ENCODE measurements around the gene FAHD1. TPM values are rescaled to one million over a fixed set of nuclear protein-coding genes. Genes with fewer than 3 reads are reported as not detected.

The FAHD1 gene
- polyA plus RNA-seq, 1 donor from 2014 or later = 73.5 TPM

- Histone ChIP-seq H4K20me1 (ENCODE audit: insufficient read depth) (no peaks in the 10 kb centered on the region), H3K36me3 (ENCODE audit: insufficient read depth, low read length) (no peaks in the 10 kb centered on the region), H3K9ac (ENCODE audit: low read length) (no peak overlapping the region), H3K27ac (ENCODE audit: low read length) (no peak overlapping the region), H3K4me3 (ENCODE audit: low read length) (no peak overlapping the region), H3F3A (ENCODE audit: insufficient read depth, low read length, poor library complexity, severe bottlenecking) (no peaks in the 10 kb centered on the region), H2AFZ (ENCODE audit: low read depth, low read length) (no peak overlapping the region), H3K4me2 (ENCODE audit: low read length) (no peak overlapping the region), H3K9me2 (ENCODE audit: insufficient read depth, low read length) (no peaks in the 10 kb centered on the region), H3K79me2 (replicated peaks; ENCODE audit: insufficient read depth, low read length) (no peaks in the 10 kb centered on the region), H3K9me3 (ENCODE audit: low read length) (no peaks in the 10 kb centered on the region), H3K27me3 (ENCODE audit: insufficient read depth, low read depth, low read length) (no peaks in the 10 kb centered on the region)
- TF ChIP-seq EP300 (conservative IDR thresholded peaks at IDR 0.05; ENCODE audit: poor library complexity, severe bottlenecking) = no peak
- TF ChIP-seq REST (IDR thresholded peaks at IDR 0.05; ENCODE audit: borderline replicate concordance) = no peak
- TF ChIP-seq POLR2AphosphoS5 (IDR thresholded peaks at IDR 0.05) = no peak
- no peak for TF ChIP-seq SMC3 (conservative IDR thresholded peaks at IDR 0.05; ENCODE audit: poor library complexity)
- no peak for TF ChIP-seq CTCF (IDR thresholded peaks at IDR 0.05; ENCODE audit: poor library complexity, severe bottlenecking)
- TF ChIP-seq RAD21 (conservative IDR thresholded peaks at IDR 0.05) = no peak
- no peak for TF ChIP-seq MXI1 (conservative IDR thresholded peaks at IDR 0.05; ENCODE audit: poor library complexity, severe bottlenecking)
- no peak for TF ChIP-seq TAF1 (IDR thresholded peaks at IDR 0.05; ENCODE audit: low read depth)
- no peak for TF ChIP-seq EZH2 (IDR thresholded peaks at IDR 0.05; ENCODE audit: borderline replicate concordance, insufficient read depth, low read length, poor library complexity, severe bottlenecking)
Observed at GRCh38 chr16:1791256-1791942, 35.6 kb upstream of the FAHD1 start.

- no peaks in the 10 kb centered on the region for H3F3A ChIP-seq (ENCODE audit: insufficient read depth, low read length, poor library complexity, severe bottlenecking)
- no peaks in the 10 kb centered on the region for H3K27me3 ChIP-seq (ENCODE audit: insufficient read depth, low read depth, low read length)
- TF ChIP-seq POLR2AphosphoS5 (IDR thresholded peaks at IDR 0.05) = no peak
- no peaks in the 10 kb centered on the region for H3K36me3 ChIP-seq (ENCODE audit: insufficient read depth, low read length)
- H3K9me3 ChIP-seq (ENCODE audit: low read length) = no peaks in the 10 kb centered on the region
- H2AFZ ChIP-seq (ENCODE audit: low read depth, low read length) = no peak overlapping the region
- no peaks in the 10 kb centered on the region for H4K20me1 ChIP-seq (ENCODE audit: insufficient read depth)
- no peak overlapping the region for H3K9ac ChIP-seq (ENCODE audit: low read length)
- H3K27ac ChIP-seq (ENCODE audit: low read length) = no peak overlapping the region
- no peak overlapping the region for H3K4me2 ChIP-seq (ENCODE audit: low read length)
- H3K79me2 ChIP-seq (replicated peaks; ENCODE audit: insufficient read depth, low read length) = no peaks in the 10 kb centered on the region
- no peaks in the 10 kb centered on the region for H3K9me2 ChIP-seq (ENCODE audit: insufficient read depth, low read length)
- no peak overlapping the region for H3K4me3 ChIP-seq (ENCODE audit: low read length)
Observed at GRCh38 chr16:1791943-1792812, 34.8 kb upstream of the FAHD1 start.

Data from neural cell (in vitro differentiated cells).